B cell (primary cell): ENCODE results near the gene PSMC6. TPM values are rescaled to one million over a fixed set of nuclear protein-coding genes. Genes with fewer than 3 reads are reported as not detected.
A peak's percentile ranks its signal among the peaks of the same experiment; 100 is the strongest.

Source experiments
- ATAC-seq: fragments of 200-7000 bp; cut with Tn5 transposase; one replicate; pipeline ENCODE4 v1.10.0; 2021; ENCODE audit warnings: low read depth, mild to moderate bottlenecking, moderate number of reproducible peaks, moderate library complexity
- CTCF ChIA-PET: fragments of 350-600 bp; sonication (Branson Sonifier 250); formaldehyde crosslinking; loops from one replicate; lab custom pipeline; 2021; ENCODE audit warnings: antibody characterized with exemption, inconsistent platforms; lab: Charles Lee
- POLR2A ChIA-PET: fragments of 350-600 bp; sonication (Branson Sonifier 250); formaldehyde crosslinking; loops from one replicate; lab custom pipeline; 2021; ENCODE audit warnings: antibody characterized with exemption; lab: Charles Lee
- DNase-seq: peaks from one replicate; pipeline ENCODE4 v3.0.0; 2013
- H2AFZ ChIP-seq: 2 replicates; pipeline ENCODE4 v1.6.1; 2012; ENCODE audit warnings: mild to moderate bottlenecking, low read depth, low read length; ENCODE audit not compliant: insufficient read depth, poor library complexity, severe bottlenecking
- H3K27ac ChIP-seq, 2 donors: 1 replicate in 1 of 2; 2 replicates in 1 of 2; pipeline ENCODE4 v1.5.1; 2012 to 2013; ENCODE audit warnings: low read length in 2 of 2, mild to moderate bottlenecking in 2 of 2, moderate library complexity in 1 of 2
- H3K27me3 ChIP-seq, 4 experiments: fragments of 200-600 bp in 1 of 4; sonication (generic) in 1 of 4; replicated peaks in 1 of 4; 1 replicate in 2 of 4; 2 replicates in 2 of 4; pipeline versions ENCODE4 v1.6.1 to v1.7.0; 2013 to 2016; ENCODE audit warnings: low read length in 3 of 4, mild to moderate bottlenecking in 2 of 4, mixed read lengths in 1 of 4, moderate library complexity in 1 of 4; ENCODE audit not compliant: insufficient read depth in 4 of 4, control insufficient read depth in 3 of 4; ENCODE audit errors: control extremely low read depth in 1 of 4
- H3K36me3 ChIP-seq, 2 experiments: replicated peaks in 1 of 2; 1 replicate in 1 of 2; 2 replicates in 1 of 2; pipeline versions ENCODE4 v1.6.1 to v1.7.1; 2013; ENCODE audit warnings: low read length in 1 of 2; ENCODE audit not compliant: insufficient read depth in 2 of 2, control insufficient read depth in 1 of 2; ENCODE audit errors: control extremely low read depth in 1 of 2, extremely low read depth in 1 of 2
- H3K4me1 ChIP-seq, 2 donors: fragments of 200-600 bp in 1 of 2; sonication (generic) in 1 of 2; 1 replicate in 1 of 2; 2 replicates in 1 of 2; pipeline versions ENCODE4 v1.5.1 to v1.6.1; 2013 to 2017; ENCODE audit warnings: low read length in 2 of 2; ENCODE audit not compliant: control insufficient read depth in 2 of 2, insufficient read depth in 2 of 2
- H3K4me2 ChIP-seq: replicated peaks from 2 replicates; pipeline ENCODE3; 2012; ENCODE audit warnings: mild to moderate bottlenecking, low read depth, low read length; ENCODE audit not compliant: poor library complexity, severe bottlenecking
- H3K4me3 ChIP-seq, 5 experiments: fragments of 200-600 bp in 1 of 5; sonication (generic) in 1 of 5; 1 replicate in 3 of 5; 2 replicates in 2 of 5; pipeline versions ENCODE4 v1.5.1 to v1.7.0; 2011 to 2016; ENCODE audit warnings: low read length in 4 of 5, mild to moderate bottlenecking in 4 of 5, low read depth in 2 of 5, control low read depth in 1 of 5, moderate library complexity in 1 of 5; ENCODE audit not compliant: insufficient read depth in 1 of 5; ENCODE audit errors: control extremely low read depth in 1 of 5, extremely low read depth in 1 of 5
- H3K79me2 ChIP-seq: fragments of 200-600 bp; sonication (generic); one replicate; pipeline ENCODE4 v1.6.0; 2016; ENCODE audit warnings: low read length; ENCODE audit not compliant: control insufficient read depth, insufficient read depth
- H3K9ac ChIP-seq: fragments of 200-600 bp; sonication (generic); 2 replicates; pipeline ENCODE4 v1.6.1; 2017; ENCODE audit warnings: mild to moderate bottlenecking, low read length, moderate library complexity
- H3K9me3 ChIP-seq, 3 donors: one replicate each; pipeline versions ENCODE4 v1.6.1 to v1.7.1; 2013; ENCODE audit warnings: low read length in 2 of 3; ENCODE audit not compliant: control insufficient read depth in 2 of 3, insufficient read depth in 1 of 3; ENCODE audit errors: control extremely low read depth in 1 of 3
- H4K20me1 ChIP-seq: 2 replicates; pipeline ENCODE4 v1.6.0; 2012; ENCODE audit warnings: mild to moderate bottlenecking, low read length; ENCODE audit not compliant: insufficient read depth, control insufficient read depth, poor library complexity, severe bottlenecking
- H3K27ac Mint-ChIP-seq: one replicate; pipeline ENCODE4 v1.8.0; 2021; ENCODE audit warnings: mixed read lengths
- H3K27me3 Mint-ChIP-seq: one replicate; pipeline ENCODE4 v1.8.0; 2021; ENCODE audit warnings: mixed read lengths
- H3K4me1 Mint-ChIP-seq: one replicate; pipeline ENCODE4 v1.8.0; 2021; ENCODE audit warnings: mixed read lengths
- H3K4me3 Mint-ChIP-seq: one replicate; pipeline ENCODE4 v1.8.0; 2021; ENCODE audit warnings: mixed read lengths
- H3K9me3 Mint-ChIP-seq: one replicate; pipeline ENCODE4 v1.8.0; 2022; ENCODE audit warnings: mixed read lengths; ENCODE audit not compliant: insufficient read depth
- CTCF ChIP-seq: fragments of 200-600 bp; IDR thresholded peaks from one replicate; pipeline ENCODE4 v1.8.0; 2022; ENCODE audit warnings: antibody characterized with exemption, mild to moderate bottlenecking
- EZH2 ChIP-seq: IDR thresholded peaks from 2 replicates; pipeline ENCODE4 v1.6.1; 2012; ENCODE audit warnings: borderline replicate concordance, low read depth, mild to moderate bottlenecking, moderate library complexity, low read length; ENCODE audit not compliant: insufficient read depth, poor library complexity, severe bottlenecking
- whole genome bisulfite sequencing: methylation state at CpG from one replicate; pipeline ENCODE4 v1.1.5; 2013; ENCODE audit warnings: missing lambda C conversion rate; ENCODE audit not compliant: insufficient coverage; 5-methylcytosine and 5-hydroxymethylcytosine counted together
- intact Hi-C: fragments of 100-400 bp; cut with micrococcal nuclease; formaldehyde crosslinking; loops from one replicate; pipeline ENCODE4 v1.10.0; 2022
- polyA plus RNA-seq: library from polyadenylated mRNA; depleted of rRNA; stranded (reverse); fragments of >200 nt; gene quantifications from 2 replicates; pipeline ENCODE4 v1.2.3, GENCODE V29; 2012
- total RNA-seq, 2 donors: library from RNA; stranded (reverse); fragments of 120-200 nt in 1 of 2; gene quantifications; 1 replicate in 1 of 2; 2 replicates in 1 of 2; pipeline versions ENCODE4 v1.2.3 to v1.2.4, GENCODE V29; 2013 to 2022

The PSMC6 gene
- total and polyA plus RNA-seq, 2 donors (not counting 1 experiment from before 2014, with no cell fraction given) = 35.6 to 75.3 TPM

DNA sequence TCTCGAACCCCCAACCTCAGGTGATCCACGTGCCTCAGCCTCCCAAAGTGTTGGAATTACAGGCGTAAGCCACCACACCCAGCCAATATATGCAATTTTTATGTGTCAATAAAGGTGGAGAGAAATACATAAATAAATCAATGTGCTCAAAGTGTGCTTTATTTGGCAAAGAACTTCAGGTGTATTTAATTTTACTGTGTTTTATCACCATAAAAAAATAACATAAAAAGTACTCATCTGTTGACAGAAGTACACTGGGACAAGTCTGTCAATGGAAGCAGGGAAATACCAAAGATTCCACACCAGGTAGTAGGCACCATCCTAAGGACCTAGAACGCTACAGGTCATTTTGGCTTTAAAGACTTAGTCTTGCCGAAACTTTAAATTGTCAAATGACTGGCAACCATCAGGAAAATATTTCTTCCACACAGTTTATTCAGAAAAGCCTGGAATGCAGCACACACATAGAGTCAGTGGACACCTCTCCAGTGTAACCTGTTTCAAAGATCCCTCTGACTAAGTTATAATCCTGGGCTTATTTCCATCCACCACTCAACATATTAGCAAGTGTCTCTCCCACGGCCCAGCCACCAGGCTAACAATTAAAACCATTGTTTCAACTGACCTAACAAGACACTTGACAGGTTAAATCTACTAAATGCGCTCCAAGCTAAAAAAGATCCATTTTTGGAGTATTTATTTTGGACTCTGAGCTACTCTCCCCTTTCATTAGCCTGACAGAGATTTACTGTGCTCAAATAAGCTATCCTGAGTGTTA, 15.8 kb upstream of the PSMC6 start:
- DNase-seq (no peak), ATAC-seq (no peak)
- H3K27me3 Mint-ChIP-seq = no peaks in the 10 kb centered on the region
- no peak overlapping the region for H3K4me3 ChIP-seq
- no peak overlapping the region for H2AFZ ChIP-seq
- peaks cover 4 to 7% of the 10 kb centered on the region in 2 donors for H3K4me1 ChIP-seq
- H3K4me1 Mint-ChIP-seq = peaks cover 41% of the 10 kb centered on the region
- CTCF ChIA-PET = no interaction called here
- H3K79me2 ChIP-seq = peaks cover 86% of the 10 kb centered on the region
- WGBS = 93% methylated on average over 3 of the region's 7 CpGs
- H3K9me3 Mint-ChIP-seq = no peaks in the 10 kb centered on the region
- TF ChIP-seq EZH2 (no peak), CTCF (no peak)
- intact Hi-C loops = loop anchor here (10.0 kb wide), 1 partner anchor 1596 kb away; the partner anchor contains the start of gene TRIM9
- H4K20me1 ChIP-seq = peaks cover 34% of the 10 kb centered on the region
- H3K27ac ChIP-seq = no peak overlapping the region
- H3K9ac ChIP-seq = no peak overlapping the region
- no peaks in the 10 kb centered on the region for H3K9me3 ChIP-seq
- POLR2A ChIA-PET = no interaction called here
- no peaks in the 10 kb centered on the region for H3K36me3 ChIP-seq
- H3K4me2 ChIP-seq = no peak overlapping the region
- no peak overlapping the region for H3K27ac Mint-ChIP-seq
- no peaks in the 10 kb centered on the region for H3K27me3 ChIP-seq
- H3K4me3 Mint-ChIP-seq = no peak overlapping the region

DNA sequence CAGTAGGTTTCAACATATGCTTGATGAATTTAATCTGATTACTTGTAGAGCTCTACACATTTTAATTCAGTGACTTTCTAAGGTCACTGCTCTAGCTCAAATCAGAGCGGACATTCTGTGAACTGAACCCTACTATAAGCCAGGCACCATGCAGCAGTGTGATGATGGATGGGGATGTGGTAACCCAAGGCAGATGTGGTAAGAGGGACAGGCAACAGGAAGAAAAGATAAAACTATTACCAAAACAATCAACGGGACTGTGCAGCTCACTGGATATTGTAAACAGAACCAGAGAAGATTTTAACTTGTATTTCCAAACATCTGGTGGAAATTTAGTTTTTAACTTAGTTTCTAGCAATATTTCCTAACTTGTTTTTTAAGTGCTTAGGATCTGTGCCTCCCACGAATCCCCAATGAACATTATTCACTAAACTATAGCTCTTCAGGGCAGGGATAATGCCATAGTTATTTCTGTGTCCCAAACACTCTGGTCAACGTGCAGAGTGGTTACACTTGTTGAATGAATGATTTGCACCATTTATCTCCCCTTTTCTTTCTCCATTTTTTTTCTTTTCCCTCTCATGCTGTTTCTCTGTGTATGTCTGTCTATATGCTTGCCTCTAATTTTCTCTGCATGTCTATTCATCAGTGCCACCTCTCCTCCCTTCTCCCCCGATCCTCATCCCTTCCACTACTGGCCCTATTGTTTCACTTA, 14.6 kb upstream of the PSMC6 start:
- Histone ChIP-seq H2AFZ (no peak overlapping the region), H4K20me1 (peaks cover 21% of the 10 kb centered on the region), H3K36me3 (no peaks in the 10 kb centered on the region), H3K27me3 (no peaks in the 10 kb centered on the region), H3K79me2 (peaks cover 74% of the 10 kb centered on the region), H3K9me3 (no peaks in the 10 kb centered on the region), H3K9ac (no peak overlapping the region), H3K4me3 (no peak overlapping the region), H3K27ac (no peak overlapping the region), H3K4me2 (no peak overlapping the region), H3K4me1 (peaks cover 5 to 7% of the 10 kb centered on the region in 2 donors)
- H3K4me3 Mint-ChIP-seq = peak overlapping the region; percentile 7
- ATAC-seq (no peak), DNase-seq (no peak)
- 80% methylated on average over 1 of the region's 5 CpGs for WGBS
- ChIA-PET POLR2A (no interaction called here), CTCF (no interaction called here)
- H3K4me1 Mint-ChIP-seq = peaks cover 39% of the 10 kb centered on the region
- no peak for TF ChIP-seq EZH2
- TF ChIP-seq CTCF = no peak
- H3K9me3 Mint-ChIP-seq = no peaks in the 10 kb centered on the region
- H3K27me3 Mint-ChIP-seq = no peaks in the 10 kb centered on the region
- H3K27ac Mint-ChIP-seq = no peak overlapping the region
- intact Hi-C loops = loop anchor here (10.0 kb wide), 1 partner anchor 1598 kb away; the partner anchor contains the start of gene TRIM9
